H9 (cell line): ENCODE data around the gene PIAS2. TPM values are rescaled to one million over a fixed set of nuclear protein-coding genes. Genes with fewer than 3 reads are reported as not detected.

Experiments used
- DNase-seq: peaks from one replicate; pipeline ENCODE4 v3.0.0-alpha.2; 2017
- H2AFZ ChIP-seq: one replicate; pipeline ENCODE4 v1.6.1; 2013; ENCODE audit warnings: mild to moderate bottlenecking, low read length, control low read depth, moderate library complexity
- H2AK5ac ChIP-seq: 2 replicates; pipeline ENCODE4 v1.6.1; 2013; ENCODE audit warnings: low read length, control low read depth, mixed read lengths; ENCODE audit not compliant: insufficient read length
- H2BK120ac ChIP-seq: one replicate; pipeline ENCODE4 v1.6.1; 2013; ENCODE audit warnings: low read depth, mild to moderate bottlenecking, low read length, control low read depth, inconsistent platforms; ENCODE audit not compliant: poor library complexity, severe bottlenecking
- H2BK12ac ChIP-seq: 2 replicates; pipeline ENCODE4 v1.6.1; 2013; ENCODE audit warnings: low read length, control low read depth, mixed read lengths, low read depth; ENCODE audit not compliant: insufficient read length
- H2BK15ac ChIP-seq: 2 replicates; pipeline ENCODE4 v1.6.1; 2013; ENCODE audit warnings: low read depth, low read length, control low read depth
- H2BK20ac ChIP-seq: one replicate; pipeline ENCODE4 v1.6.1; 2013; ENCODE audit warnings: low read depth, mild to moderate bottlenecking, low read length, control low read depth, inconsistent platforms; ENCODE audit not compliant: poor library complexity, severe bottlenecking
- H2BK5ac ChIP-seq: 2 replicates; pipeline ENCODE4 v1.6.1; 2013; ENCODE audit warnings: low read length, control low read depth, mixed read lengths; ENCODE audit not compliant: insufficient read length
- H3K14ac ChIP-seq: 2 replicates; pipeline ENCODE4 v1.6.1; 2013; ENCODE audit warnings: low read length, control low read depth; ENCODE audit not compliant: insufficient read depth
- H3K18ac ChIP-seq: 2 replicates; pipeline ENCODE4 v1.6.1; 2013; ENCODE audit warnings: low read depth, mild to moderate bottlenecking, mixed read lengths, low read length, control low read depth; ENCODE audit not compliant: insufficient read length
- H3K23ac ChIP-seq: 2 replicates; pipeline ENCODE4 v1.6.1; 2013; ENCODE audit warnings: low read length, control low read depth, mixed read lengths, low read depth; ENCODE audit not compliant: insufficient read length
- H3K23me2 ChIP-seq: 2 replicates; pipeline ENCODE4 v1.6.1; 2013; ENCODE audit warnings: low read depth, mild to moderate bottlenecking, mixed read lengths, low read length, control low read depth; ENCODE audit not compliant: insufficient read length, poor library complexity, severe bottlenecking
- H3K27ac ChIP-seq: 2 replicates; pipeline ENCODE4 v1.5.1; 2013; ENCODE audit warnings: low read length, control low read depth, mixed read lengths, low read depth; ENCODE audit not compliant: insufficient read length
- H3K27me3 ChIP-seq: 2 replicates; pipeline ENCODE4 v1.6.1; 2013; ENCODE audit warnings: low read length, control low read depth, inconsistent platforms; ENCODE audit not compliant: insufficient read depth
- H3K4ac ChIP-seq: 2 replicates; pipeline ENCODE4 v1.6.1; 2013; ENCODE audit warnings: low read depth, mild to moderate bottlenecking, control low read depth, inconsistent platforms, low read length, moderate library complexity
- H3K4me1 ChIP-seq: 2 replicates; pipeline ENCODE4 v1.6.1; 2013; ENCODE audit warnings: low read length, control low read depth, inconsistent platforms; ENCODE audit not compliant: insufficient read depth
- H3K4me2 ChIP-seq: 2 replicates; pipeline ENCODE4 v1.6.1; 2013; ENCODE audit warnings: low read length, control low read depth, mixed read lengths; ENCODE audit not compliant: insufficient read length, insufficient read depth
- H3K56ac ChIP-seq: 2 replicates; pipeline ENCODE4 v1.6.1; 2013; ENCODE audit warnings: low read depth, mild to moderate bottlenecking, mixed read lengths, low read length, control low read depth; ENCODE audit not compliant: insufficient read length
- H3K79me1 ChIP-seq: 2 replicates; pipeline ENCODE4 v1.6.1; 2013; ENCODE audit warnings: low read depth, mild to moderate bottlenecking, moderate library complexity, low read length, control low read depth, inconsistent platforms; ENCODE audit not compliant: insufficient read depth, poor library complexity, severe bottlenecking
- H3K79me2 ChIP-seq: 2 replicates; pipeline ENCODE4 v1.6.1; 2013; ENCODE audit warnings: low read length, control low read depth, inconsistent platforms; ENCODE audit not compliant: insufficient read depth
- H3K9ac ChIP-seq: 2 replicates; pipeline ENCODE4 v1.6.1; 2013; ENCODE audit warnings: low read length, control low read depth, mixed read lengths; ENCODE audit not compliant: insufficient read length; ENCODE audit errors: extremely low read depth
- H3K9me3 ChIP-seq: one replicate; pipeline ENCODE4 v1.6.1; 2013; ENCODE audit warnings: low read depth, low read length, inconsistent platforms; ENCODE audit not compliant: control insufficient read depth
- H3T11ph ChIP-seq: one replicate; pipeline ENCODE4 v1.6.1; 2013; ENCODE audit warnings: mild to moderate bottlenecking, low read length, control low read depth, inconsistent platforms
- H4K20me1 ChIP-seq: one replicate; pipeline ENCODE4 v1.6.1; 2013; ENCODE audit not compliant: control insufficient read depth, insufficient read length, insufficient read depth
- H4K5ac ChIP-seq: 2 replicates; pipeline ENCODE4 v1.6.1; 2013; ENCODE audit warnings: low read depth, mild to moderate bottlenecking, mixed read lengths, low read length, control low read depth; ENCODE audit not compliant: insufficient read length
- H4K8ac ChIP-seq: replicated peaks from 2 replicates; pipeline ENCODE4 v1.6.1; 2013; ENCODE audit warnings: low read length, control low read depth, mixed read lengths, low read depth; ENCODE audit not compliant: insufficient read length
- H4K91ac ChIP-seq: 2 replicates; pipeline ENCODE4 v1.6.1; 2013; ENCODE audit warnings: low read depth, mild to moderate bottlenecking, moderate library complexity, mixed read lengths, low read length, control low read depth; ENCODE audit not compliant: insufficient read length
- H3K27ac Mint-ChIP-seq, 3 experiments: 2 replicates in 2 of 3; 3 replicates in 1 of 3; pipeline ENCODE4 v1.8.0; 2020 to 2021; ENCODE audit warnings: mixed read lengths in 3 of 3, mild to moderate bottlenecking in 1 of 3, moderate library complexity in 1 of 3
- H3K27me3 Mint-ChIP-seq: 2 replicates; pipeline ENCODE4 v1.8.0; 2021; ENCODE audit warnings: low read depth, mild to moderate bottlenecking, moderate library complexity, mixed read lengths
- H3K36me3 Mint-ChIP-seq, 3 experiments: 2 replicates in 2 of 3; 3 replicates in 1 of 3; pipeline ENCODE4 v1.8.0; 2020 to 2021; ENCODE audit warnings: low read depth in 3 of 3, mixed read lengths in 3 of 3; ENCODE audit not compliant: insufficient read depth in 1 of 3
- H3K4me1 Mint-ChIP-seq, 2 experiments: 2 replicates each; pipeline ENCODE4 v1.8.0; 2020; ENCODE audit warnings: mixed read lengths in 2 of 2
- H3K4me3 Mint-ChIP-seq, 2 experiments: 2 replicates in 1 of 2; 3 replicates in 1 of 2; pipeline ENCODE4 v1.8.0; 2020 to 2021; ENCODE audit warnings: mild to moderate bottlenecking in 2 of 2, mixed read lengths in 2 of 2, moderate library complexity in 1 of 2
- H3K9me3 Mint-ChIP-seq, 2 experiments: 2 replicates in 1 of 2; 3 replicates in 1 of 2; pipeline ENCODE4 v1.8.0; 2020; ENCODE audit warnings: mild to moderate bottlenecking in 2 of 2, mixed read lengths in 2 of 2, moderate library complexity in 1 of 2
- CTCF ChIP-seq: fragments of 200-600 bp; sonication (generic); conservative IDR thresholded peaks from 3 replicates; pipeline ENCODE4 v1.8.0; 2021; ENCODE audit warnings: antibody characterized with exemption, mild to moderate bottlenecking
- WGBS: extraction: QIAGEN DNeasy Blood & Tissue Kit; methylation state at CpG from one replicate; pipeline ENCODE4 v1.1.7; 2013; ENCODE audit warnings: missing lambda C conversion rate, low lambda C conversion rate, mixed read lengths; ENCODE audit not compliant: insufficient read length; ENCODE audit errors: extremely low coverage; 5-methylcytosine and 5-hydroxymethylcytosine counted together
- total RNA-seq: library from RNA; stranded (reverse); gene quantifications from 2 replicates; pipeline ENCODE4 v1.2.1, GENCODE V29; 2021

PIAS2 gene
- total RNA-seq, 1 experiment from 2014 or later = 58.4 TPM

GRCh38 chr18:46858290-46858689 is 59.0 kb downstream of the PIAS2 start:
- Histone ChIP-seq H2AFZ (no peak overlapping the region), H3T11ph (no peak overlapping the region), H3K14ac (no peak overlapping the region), H3K27ac (no peak overlapping the region), H3K23ac (no peak overlapping the region), H2BK5ac (no peak overlapping the region), H3K4me2 (no peak overlapping the region), H2BK15ac (no peak overlapping the region), H4K91ac (no peak overlapping the region), H3K79me2 (peaks cover 3% of the 10 kb centered on the region; the same call in 1 of the 2 replicates), H3K56ac (no peak overlapping the region), H4K5ac (no peak overlapping the region), H3K79me1 (peaks cover 8% of the 10 kb centered on the region), H3K27me3 (no peaks in the 10 kb centered on the region), H3K4me1 (no peaks in the 10 kb centered on the region), H4K8ac (no peak overlapping the region), H3K9me3 (no peaks in the 10 kb centered on the region), H3K18ac (no peak overlapping the region), H3K4ac (no peak overlapping the region), H2BK120ac (no peak overlapping the region), H4K20me1 (no peaks in the 10 kb centered on the region), H3K9ac (no peak overlapping the region), H3K23me2 (no peaks in the 10 kb centered on the region), H2AK5ac (no peak overlapping the region), H2BK20ac (no peak overlapping the region), H2BK12ac (no peak overlapping the region)
- Mint-ChIP-seq H3K36me3 (peaks cover 9 to 31% (median 26%) of the 10 kb centered on the region in 3 experiments; a peak in 6 of 7 replicates), H3K4me3 (no peak overlapping the region), H3K9me3 (no peaks in the 10 kb centered on the region), H3K27ac (no peak overlapping the region), H3K27me3 (no peaks in the 10 kb centered on the region), H3K4me1 (no peaks in the 10 kb centered on the region)
- no peak for TF ChIP-seq CTCF
- DNase-seq = no peak
- no CpG with 5 or more reads among the region's 4 CpGs for WGBS
